B cell (primary cell): ENCODE results near the gene MAFG. TPM values are rescaled to one million over a fixed set of nuclear protein-coding genes. Genes with fewer than 3 reads are reported as not detected.
A peak's percentile ranks its signal among the peaks of the same experiment; 100 is the strongest.

Experiments used
- ATAC-seq: fragments of 200-7000 bp; cut with Tn5 transposase; one replicate; pipeline ENCODE4 v1.10.0; 2021; ENCODE audit warnings: low read depth, mild to moderate bottlenecking, moderate number of reproducible peaks, moderate library complexity
- CTCF ChIA-PET: fragments of 350-600 bp; sonication (Branson Sonifier 250); formaldehyde crosslinking; loops from one replicate; lab custom pipeline; 2021; ENCODE audit warnings: antibody characterized with exemption, inconsistent platforms; lab: Charles Lee
- POLR2A ChIA-PET: fragments of 350-600 bp; sonication (Branson Sonifier 250); formaldehyde crosslinking; loops from one replicate; lab custom pipeline; 2021; ENCODE audit warnings: antibody characterized with exemption; lab: Charles Lee
- DNase-seq: peaks from one replicate; pipeline ENCODE4 v3.0.0; 2013
- H2AFZ ChIP-seq: 2 replicates; pipeline ENCODE4 v1.6.1; 2012; ENCODE audit warnings: mild to moderate bottlenecking, low read depth, low read length; ENCODE audit not compliant: insufficient read depth, poor library complexity, severe bottlenecking
- H3K27ac ChIP-seq, 2 donors: 1 replicate in 1 of 2; 2 replicates in 1 of 2; pipeline ENCODE4 v1.5.1; 2012 to 2013; ENCODE audit warnings: low read length in 2 of 2, mild to moderate bottlenecking in 2 of 2, moderate library complexity in 1 of 2
- H3K27me3 ChIP-seq, 4 experiments: fragments of 200-600 bp in 1 of 4; sonication (generic) in 1 of 4; replicated peaks in 1 of 4; 1 replicate in 2 of 4; 2 replicates in 2 of 4; pipeline versions ENCODE4 v1.6.1 to v1.7.0; 2013 to 2016; ENCODE audit warnings: low read length in 3 of 4, mild to moderate bottlenecking in 2 of 4, mixed read lengths in 1 of 4, moderate library complexity in 1 of 4; ENCODE audit not compliant: insufficient read depth in 4 of 4, control insufficient read depth in 3 of 4; ENCODE audit errors: control extremely low read depth in 1 of 4
- H3K36me3 ChIP-seq, 2 experiments: replicated peaks in 1 of 2; 1 replicate in 1 of 2; 2 replicates in 1 of 2; pipeline versions ENCODE4 v1.6.1 to v1.7.1; 2013; ENCODE audit warnings: low read length in 1 of 2; ENCODE audit not compliant: insufficient read depth in 2 of 2, control insufficient read depth in 1 of 2; ENCODE audit errors: control extremely low read depth in 1 of 2, extremely low read depth in 1 of 2
- H3K4me1 ChIP-seq, 2 donors: fragments of 200-600 bp in 1 of 2; sonication (generic) in 1 of 2; 1 replicate in 1 of 2; 2 replicates in 1 of 2; pipeline versions ENCODE4 v1.5.1 to v1.6.1; 2013 to 2017; ENCODE audit warnings: low read length in 2 of 2; ENCODE audit not compliant: control insufficient read depth in 2 of 2, insufficient read depth in 2 of 2
- H3K4me2 ChIP-seq: replicated peaks from 2 replicates; pipeline ENCODE3; 2012; ENCODE audit warnings: mild to moderate bottlenecking, low read depth, low read length; ENCODE audit not compliant: poor library complexity, severe bottlenecking
- H3K4me3 ChIP-seq, 5 experiments: fragments of 200-600 bp in 1 of 5; sonication (generic) in 1 of 5; 1 replicate in 3 of 5; 2 replicates in 2 of 5; pipeline versions ENCODE4 v1.5.1 to v1.7.0; 2011 to 2016; ENCODE audit warnings: low read length in 4 of 5, mild to moderate bottlenecking in 4 of 5, low read depth in 2 of 5, control low read depth in 1 of 5, moderate library complexity in 1 of 5; ENCODE audit not compliant: insufficient read depth in 1 of 5; ENCODE audit errors: control extremely low read depth in 1 of 5, extremely low read depth in 1 of 5
- H3K79me2 ChIP-seq: fragments of 200-600 bp; sonication (generic); one replicate; pipeline ENCODE4 v1.6.0; 2016; ENCODE audit warnings: low read length; ENCODE audit not compliant: control insufficient read depth, insufficient read depth
- H3K9ac ChIP-seq: fragments of 200-600 bp; sonication (generic); 2 replicates; pipeline ENCODE4 v1.6.1; 2017; ENCODE audit warnings: mild to moderate bottlenecking, low read length, moderate library complexity
- H3K9me3 ChIP-seq, 3 donors: one replicate each; pipeline versions ENCODE4 v1.6.1 to v1.7.1; 2013; ENCODE audit warnings: low read length in 2 of 3; ENCODE audit not compliant: control insufficient read depth in 2 of 3, insufficient read depth in 1 of 3; ENCODE audit errors: control extremely low read depth in 1 of 3
- H4K20me1 ChIP-seq: 2 replicates; pipeline ENCODE4 v1.6.0; 2012; ENCODE audit warnings: mild to moderate bottlenecking, low read length; ENCODE audit not compliant: insufficient read depth, control insufficient read depth, poor library complexity, severe bottlenecking
- H3K27ac Mint-ChIP-seq: one replicate; pipeline ENCODE4 v1.8.0; 2021; ENCODE audit warnings: mixed read lengths
- H3K27me3 Mint-ChIP-seq: one replicate; pipeline ENCODE4 v1.8.0; 2021; ENCODE audit warnings: mixed read lengths
- H3K4me1 Mint-ChIP-seq: one replicate; pipeline ENCODE4 v1.8.0; 2021; ENCODE audit warnings: mixed read lengths
- H3K4me3 Mint-ChIP-seq: one replicate; pipeline ENCODE4 v1.8.0; 2021; ENCODE audit warnings: mixed read lengths
- H3K9me3 Mint-ChIP-seq: one replicate; pipeline ENCODE4 v1.8.0; 2022; ENCODE audit warnings: mixed read lengths; ENCODE audit not compliant: insufficient read depth
- EZH2 ChIP-seq: IDR thresholded peaks from 2 replicates; pipeline ENCODE4 v1.6.1; 2012; ENCODE audit warnings: borderline replicate concordance, low read depth, mild to moderate bottlenecking, moderate library complexity, low read length; ENCODE audit not compliant: insufficient read depth, poor library complexity, severe bottlenecking
- WGBS: methylation state at CpG from one replicate; pipeline ENCODE4 v1.1.5; 2013; ENCODE audit warnings: missing lambda C conversion rate; ENCODE audit not compliant: insufficient coverage; 5-methylcytosine and 5-hydroxymethylcytosine counted together
- intact Hi-C: fragments of 100-400 bp; cut with micrococcal nuclease; formaldehyde crosslinking; loops from one replicate; pipeline ENCODE4 v1.10.0; 2022
- polyA plus RNA-seq: library from polyadenylated mRNA; depleted of rRNA; stranded (reverse); fragments of >200 nt; gene quantifications from 2 replicates; pipeline ENCODE4 v1.2.3, GENCODE V29; 2012
- total RNA-seq, 2 donors: library from RNA; stranded (reverse); fragments of 120-200 nt in 1 of 2; gene quantifications; 1 replicate in 1 of 2; 2 replicates in 1 of 2; pipeline versions ENCODE4 v1.2.3 to v1.2.4, GENCODE V29; 2013 to 2022
- TF ChIP-seq, protein P1 (sequence below): fragments of 200-600 bp; IDR thresholded peaks from one replicate; pipeline ENCODE4 v1.8.0; 2022; ENCODE audit warnings: antibody characterized with exemption, mild to moderate bottlenecking

MAFG gene
- total and polyA plus RNA-seq, 2 donors (not counting 1 experiment from before 2014, with no cell fraction given), result 11.4 to 27.9 TPM

DNA sequence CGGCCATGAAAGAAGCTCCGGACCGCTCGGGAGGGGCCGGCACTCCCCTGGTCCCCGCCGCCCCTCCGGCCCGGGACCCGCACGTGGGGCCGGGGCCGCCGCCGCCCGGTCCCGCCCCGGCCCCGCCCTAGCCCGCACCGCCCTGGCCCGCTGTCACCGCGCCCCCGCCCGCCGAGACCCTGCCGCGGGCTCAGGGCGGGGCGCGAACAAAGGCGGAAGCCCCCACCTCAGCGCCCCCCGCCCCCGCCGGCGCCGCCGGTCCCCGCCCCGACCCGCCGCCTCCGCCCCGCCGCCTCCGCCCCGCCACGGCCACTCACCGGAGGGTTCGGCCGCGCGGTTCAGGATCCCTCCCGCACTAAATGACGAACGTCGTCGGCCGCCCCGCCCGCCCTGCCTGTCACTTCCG is 56.6 kb downstream of the MAFG start, which contains the start of gene ARHGDIA:
Gene ARHGDIA, minus strand, starts transcription at position 357 of the 406 bp plus-strand sequence. CDS start 1,407 bp downstream, outside the sequence.
- H3K9me3 ChIP-seq, result no peaks in the 10 kb centered on the region
- WGBS, result under 1% methylated on average over 54 of the region's 64 CpGs
- Mint-ChIP-seq H3K9me3 (no peaks in the 10 kb centered on the region), H3K27me3 (no peaks in the 10 kb centered on the region), H3K4me1 (peaks cover 33% of the 10 kb centered on the region), H3K4me3 (peak within 1 kb of the TSS; percentile 89), H3K27ac (peak within 1 kb of the TSS; percentile 98)
- H3K4me1 ChIP-seq, result peaks cover 22 to 39% of the 10 kb centered on the region in 2 donors
- peak within 1 kb of the TSS; percentile 98 for H2AFZ ChIP-seq
- intact Hi-C loops, result loop anchor here (1.0 to 2.0 kb wide), 6 partner anchors 11 to 152 kb away; partner anchors contain the start of genes ALYREF, ANAPC11, LRRC45 and MAFG
- DNase-seq, result no peak
- TF ChIP-seq EZH2, result no peak
- TF ChIP-seq, protein P1, sequence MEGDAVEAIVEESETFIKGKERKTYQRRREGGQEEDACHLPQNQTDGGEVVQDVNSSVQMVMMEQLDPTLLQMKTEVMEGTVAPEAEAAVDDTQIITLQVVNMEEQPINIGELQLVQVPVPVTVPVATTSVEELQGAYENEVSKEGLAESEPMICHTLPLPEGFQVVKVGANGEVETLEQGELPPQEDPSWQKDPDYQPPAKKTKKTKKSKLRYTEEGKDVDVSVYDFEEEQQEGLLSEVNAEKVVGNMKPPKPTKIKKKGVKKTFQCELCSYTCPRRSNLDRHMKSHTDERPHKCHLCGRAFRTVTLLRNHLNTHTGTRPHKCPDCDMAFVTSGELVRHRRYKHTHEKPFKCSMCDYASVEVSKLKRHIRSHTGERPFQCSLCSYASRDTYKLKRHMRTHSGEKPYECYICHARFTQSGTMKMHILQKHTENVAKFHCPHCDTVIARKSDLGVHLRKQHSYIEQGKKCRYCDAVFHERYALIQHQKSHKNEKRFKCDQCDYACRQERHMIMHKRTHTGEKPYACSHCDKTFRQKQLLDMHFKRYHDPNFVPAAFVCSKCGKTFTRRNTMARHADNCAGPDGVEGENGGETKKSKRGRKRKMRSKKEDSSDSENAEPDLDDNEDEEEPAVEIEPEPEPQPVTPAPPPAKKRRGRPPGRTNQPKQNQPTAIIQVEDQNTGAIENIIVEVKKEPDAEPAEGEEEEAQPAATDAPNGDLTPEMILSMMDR, result no peak
- H3K4me3 ChIP-seq, result peak within 1 kb of the TSS; percentile 58 to 90 (median 84)
- peak within 1 kb of the TSS; percentile 97 for H3K9ac ChIP-seq
- peaks cover 47% of the 10 kb centered on the region for H4K20me1 ChIP-seq
- ChIA-PET CTCF (interaction anchor here (1.7 to 2.0 kb wide), 2 partner anchors 10 to 38 kb away, joined by 4 to 7 read pairs; partner anchors contain the start of genes MCRIP1 and P4HB), POLR2A (interaction anchor here (1.0 to 2.5 kb wide), 2 partner anchors 10 to 38 kb away, joined by 7 to 15 read pairs; partner anchors contain the start of genes MCRIP1 and P4HB)
- ATAC-seq, result peak; percentile 62
- peaks cover 1 to 25% of the 10 kb centered on the region in 2 experiments for H3K36me3 ChIP-seq
- peaks cover 50% of the 10 kb centered on the region for H3K79me2 ChIP-seq
- peak within 1 kb of the TSS; percentile 90 to 99 for H3K27ac ChIP-seq
- no peaks in the 10 kb centered on the region for H3K27me3 ChIP-seq
- H3K4me2 ChIP-seq, result peak within 1 kb of the TSS; percentile 99
